DOHH2 (cell line): ENCODE measurements around the gene TIMM50.

Source experiments
- H3F3A ChIP-seq: fragments of 200-600 bp; sonication (generic), shearing (Covaris generic); 2 replicates; pipeline ENCODE4 v1.6.0; 2016; ENCODE audit warnings: antibody characterized with exemption, mild to moderate bottlenecking; ENCODE audit not compliant: control insufficient read depth, insufficient read depth
- H3K27ac ChIP-seq: fragments of 200-600 bp; sonication (generic); 2 replicates; pipeline ENCODE4 v1.5.1; 2014; ENCODE audit warnings: low read depth, mild to moderate bottlenecking, low read length, moderate library complexity
- H3K27me3 ChIP-seq: fragments of 200-600 bp; sonication (generic); 2 replicates; pipeline ENCODE4 v1.6.1; 2014; ENCODE audit warnings: mild to moderate bottlenecking, low read length, mixed read lengths; ENCODE audit not compliant: control insufficient read depth
- H3K36me3 ChIP-seq: fragments of 200-600 bp; sonication (generic); 2 replicates; pipeline ENCODE4 v1.6.1; 2014; ENCODE audit warnings: mild to moderate bottlenecking, low read length, moderate library complexity, mixed read lengths; ENCODE audit not compliant: control insufficient read depth
- H3K4me1 ChIP-seq: fragments of 200-600 bp; sonication (generic); 2 replicates; pipeline ENCODE4 v1.6.1; 2014; ENCODE audit warnings: mild to moderate bottlenecking, low read length, mixed read lengths; ENCODE audit not compliant: control insufficient read depth
- H3K4me2 ChIP-seq: fragments of 200-600 bp; sonication (generic); 2 replicates; pipeline ENCODE4 v1.6.0; 2014; ENCODE audit warnings: mild to moderate bottlenecking, low read length, moderate library complexity
- H3K4me3 ChIP-seq: fragments of 200-600 bp; sonication (generic); 2 replicates; pipeline ENCODE4 v1.5.1; 2014; ENCODE audit warnings: mild to moderate bottlenecking, low read length, mixed read lengths
- H3K79me2 ChIP-seq: fragments of 200-600 bp; sonication (generic); 2 replicates; pipeline ENCODE4 v1.6.1; 2014; ENCODE audit warnings: mild to moderate bottlenecking, low read length, mixed read lengths; ENCODE audit not compliant: control insufficient read depth
- H3K9me2 ChIP-seq: fragments of 200-600 bp; sonication (generic); replicated peaks from 2 replicates; pipeline ENCODE4 v1.6.1; 2014; ENCODE audit warnings: mild to moderate bottlenecking, low read length, mixed read lengths; ENCODE audit not compliant: control insufficient read depth
- H3K9me3 ChIP-seq: fragments of 200-600 bp; sonication (generic); 2 replicates; pipeline ENCODE4 v1.6.1; 2014; ENCODE audit warnings: antibody characterized with exemption, low read length, mixed read lengths; ENCODE audit not compliant: control insufficient read depth, insufficient read depth
- H4K20me1 ChIP-seq: fragments of 200-600 bp; sonication (generic); 2 replicates; pipeline ENCODE4 v1.6.0; 2014; ENCODE audit warnings: low read depth, mild to moderate bottlenecking, antibody characterized with exemption, low read length, moderate library complexity; ENCODE audit not compliant: control insufficient read depth, insufficient read depth
- EZH2phosphoT487 ChIP-seq: fragments of 200-600 bp; sonication (generic); IDR thresholded peaks from 2 replicates; pipeline ENCODE4 v1.6.1; 2017; ENCODE audit warnings: borderline replicate concordance, mild to moderate bottlenecking, antibody characterized with exemption, low read length, moderate library complexity, mixed read lengths
- TF ChIP-seq, protein P1 (sequence below): fragments of 200-600 bp; sonication (generic); IDR thresholded peaks from one replicate; pipeline ENCODE4 v1.5.1; 2014; ENCODE audit warnings: antibody characterized with exemption, mild to moderate bottlenecking, low read depth, low read length; ENCODE audit not compliant: poor library complexity, severe bottlenecking

The TIMM50 gene

DNA sequence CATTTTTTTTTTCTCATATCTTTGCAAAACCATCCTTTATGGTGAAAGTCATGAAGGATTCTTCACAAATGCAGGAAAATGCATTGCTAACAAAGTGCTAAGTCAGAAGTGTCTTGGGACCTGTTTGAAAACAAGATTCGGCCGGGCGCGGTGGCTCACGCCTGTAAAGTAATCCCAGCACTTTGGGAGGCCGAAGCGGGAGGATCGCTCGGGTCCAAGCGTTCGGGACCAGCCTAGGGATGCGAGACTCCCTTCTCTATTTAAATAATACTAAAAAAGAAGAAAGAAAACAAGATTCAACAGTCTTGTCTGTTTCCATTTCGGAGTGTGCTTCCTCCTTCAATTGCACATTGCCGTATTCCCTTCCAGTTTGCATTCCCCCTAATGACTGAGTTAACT lies 51.2 kb downstream of the TIMM50 start:
- Histone ChIP-seq H3K27me3 (no peaks in the 10 kb centered on the region), H3K27ac (no peak overlapping the region), H3K4me2 (peak overlapping the region; percentile 100), H4K20me1 (no peaks in the 10 kb centered on the region), H3K4me3 (peak overlapping the region; percentile 90), H3K79me2 (peaks cover 30% of the 10 kb centered on the region), H3K9me3 (no peaks in the 10 kb centered on the region), H3K9me2 (no peaks in the 10 kb centered on the region), H3K4me1 (peaks cover 36% of the 10 kb centered on the region), H3F3A (peaks cover 2% of the 10 kb centered on the region), H3K36me3 (peaks cover 5% of the 10 kb centered on the region; the same call in 1 of the 2 replicates)
- TF ChIP-seq EZH2phosphoT487 = no peak
- TF ChIP-seq, protein P1, sequence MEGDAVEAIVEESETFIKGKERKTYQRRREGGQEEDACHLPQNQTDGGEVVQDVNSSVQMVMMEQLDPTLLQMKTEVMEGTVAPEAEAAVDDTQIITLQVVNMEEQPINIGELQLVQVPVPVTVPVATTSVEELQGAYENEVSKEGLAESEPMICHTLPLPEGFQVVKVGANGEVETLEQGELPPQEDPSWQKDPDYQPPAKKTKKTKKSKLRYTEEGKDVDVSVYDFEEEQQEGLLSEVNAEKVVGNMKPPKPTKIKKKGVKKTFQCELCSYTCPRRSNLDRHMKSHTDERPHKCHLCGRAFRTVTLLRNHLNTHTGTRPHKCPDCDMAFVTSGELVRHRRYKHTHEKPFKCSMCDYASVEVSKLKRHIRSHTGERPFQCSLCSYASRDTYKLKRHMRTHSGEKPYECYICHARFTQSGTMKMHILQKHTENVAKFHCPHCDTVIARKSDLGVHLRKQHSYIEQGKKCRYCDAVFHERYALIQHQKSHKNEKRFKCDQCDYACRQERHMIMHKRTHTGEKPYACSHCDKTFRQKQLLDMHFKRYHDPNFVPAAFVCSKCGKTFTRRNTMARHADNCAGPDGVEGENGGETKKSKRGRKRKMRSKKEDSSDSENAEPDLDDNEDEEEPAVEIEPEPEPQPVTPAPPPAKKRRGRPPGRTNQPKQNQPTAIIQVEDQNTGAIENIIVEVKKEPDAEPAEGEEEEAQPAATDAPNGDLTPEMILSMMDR = no peak

DNA sequence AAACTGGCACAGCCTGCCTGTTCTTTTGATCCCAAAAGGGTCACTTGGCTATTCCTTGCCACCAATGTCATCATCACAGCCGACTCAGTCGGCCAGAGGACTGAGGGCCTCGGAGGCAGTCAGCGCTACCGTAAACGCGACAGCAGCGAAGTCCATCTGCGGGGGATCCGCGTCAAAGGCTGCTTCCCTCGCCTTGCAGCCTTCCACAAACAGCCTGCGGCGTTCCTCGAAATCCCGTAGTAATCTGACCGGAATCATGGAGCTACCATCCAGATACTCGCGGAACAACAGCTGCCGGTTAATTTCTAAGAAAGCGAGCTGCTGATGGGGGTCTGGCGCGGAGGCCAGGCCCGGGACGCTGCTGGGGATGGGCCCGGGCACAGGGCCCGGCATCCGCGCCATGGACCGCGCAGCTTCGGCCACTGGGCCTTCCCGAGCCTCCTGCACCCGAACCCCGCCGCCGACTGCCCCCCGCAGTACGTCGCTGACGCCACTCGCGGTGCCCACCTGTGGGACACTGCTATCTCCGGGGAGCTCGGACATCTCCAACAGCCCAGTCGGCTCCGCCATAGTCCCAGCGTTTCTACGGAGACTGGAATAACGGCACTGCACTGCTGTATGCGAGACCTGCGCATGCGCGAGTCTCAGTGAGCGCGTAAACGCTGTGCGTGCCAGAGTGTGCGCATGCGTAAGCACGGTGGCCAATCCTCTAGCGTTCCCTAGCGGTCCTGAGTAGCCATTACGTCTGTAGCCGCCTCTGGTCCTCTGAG lies 51.8 kb downstream of the TIMM50 start, which contains the start of gene EID2B:
TSS of gene EID2B (minus strand) at position 620 of the 770 bp plus-strand sequence. CDS start at position 570, 50 bp downstream.
- peaks cover 5% of the 10 kb centered on the region; the same call in 1 of the 2 replicates for H3K36me3 ChIP-seq
- H3K4me1 ChIP-seq = peaks cover 36% of the 10 kb centered on the region
- TF ChIP-seq, protein P1 = peak; percentile 90
- TF ChIP-seq EZH2phosphoT487 = no peak
- H3K9me3 ChIP-seq = no peaks in the 10 kb centered on the region
- no peaks in the 10 kb centered on the region for H4K20me1 ChIP-seq
- peaks cover 2% of the 10 kb centered on the region for H3F3A ChIP-seq
- H3K9me2 ChIP-seq = no peaks in the 10 kb centered on the region
- peaks cover 32% of the 10 kb centered on the region for H3K79me2 ChIP-seq
- no peaks in the 10 kb centered on the region for H3K27me3 ChIP-seq
- peak within 1 kb of the TSS; percentile 100 for H3K4me2 ChIP-seq
- peak within 1 kb of the TSS; percentile 24; the same call in 1 of the 2 replicates for H3K27ac ChIP-seq
- H3K4me3 ChIP-seq = peak within 1 kb of the TSS; percentile 90

- peaks cover 5% of the 10 kb centered on the region; the same call in 1 of the 2 replicates for H3K36me3 ChIP-seq
- H3K9me3 ChIP-seq = no peaks in the 10 kb centered on the region
- H3K79me2 ChIP-seq = peaks cover 39% of the 10 kb centered on the region
- peak overlapping the region; percentile 90 for H3K4me3 ChIP-seq
- peaks cover 37% of the 10 kb centered on the region for H3K4me1 ChIP-seq
- peak overlapping the region; percentile 100 for H3K4me2 ChIP-seq
- peaks cover 2% of the 10 kb centered on the region for H3F3A ChIP-seq
- no peak overlapping the region for H3K27ac ChIP-seq
- H3K9me2 ChIP-seq = no peaks in the 10 kb centered on the region
- no peaks in the 10 kb centered on the region for H4K20me1 ChIP-seq
- H3K27me3 ChIP-seq = no peaks in the 10 kb centered on the region
- TF ChIP-seq, protein P1 = no peak
These were observed 52.4 kb downstream of the TIMM50 start for GRCh38 chr19:39533003-39533512.
